HG02610 (cell line): Measurements from ENCODE around the gene RYR2.

ENCODE experiments used
- ATAC-seq: cut with Tn5 transposase; IDR thresholded peaks from one replicate; pipeline ENCODE4 v1.9.1; 2021; ENCODE audit warnings: mild to moderate bottlenecking, moderate library complexity; ENCODE audit not compliant: unreplicated experiment

RYR2 gene

GRCh38 chr1:237041795-237042525 is at the start of gene RYR2:
Gene RYR2, plus strand, starts transcription at chr1:237042184. Its CDS starts 338 bp downstream, at chr1:237042522.
- no peak for ATAC-seq

GRCh38 chr1:236992449-236992848 is 49.5 kb upstream of the RYR2 start:
- ATAC-seq, result no peak

GRCh38 chr1:236994450-236994849 is 47.5 kb upstream of the RYR2 start:
- ATAC-seq, result no peak

- no peak for ATAC-seq
Measured at GRCh38 chr1:236997361-236997760, 44.6 kb upstream of the RYR2 start.

GRCh38 chr1:236997882-236998281 is 44.1 kb upstream of the RYR2 start:
- no peak for ATAC-seq

- no peak for ATAC-seq
Measured at GRCh38 chr1:236998546-236998945, 43.4 kb upstream of the RYR2 start.

- ATAC-seq, result no peak
Measured at GRCh38 chr1:237000191-237000590, 41.8 kb upstream of the RYR2 start.

DNA sequence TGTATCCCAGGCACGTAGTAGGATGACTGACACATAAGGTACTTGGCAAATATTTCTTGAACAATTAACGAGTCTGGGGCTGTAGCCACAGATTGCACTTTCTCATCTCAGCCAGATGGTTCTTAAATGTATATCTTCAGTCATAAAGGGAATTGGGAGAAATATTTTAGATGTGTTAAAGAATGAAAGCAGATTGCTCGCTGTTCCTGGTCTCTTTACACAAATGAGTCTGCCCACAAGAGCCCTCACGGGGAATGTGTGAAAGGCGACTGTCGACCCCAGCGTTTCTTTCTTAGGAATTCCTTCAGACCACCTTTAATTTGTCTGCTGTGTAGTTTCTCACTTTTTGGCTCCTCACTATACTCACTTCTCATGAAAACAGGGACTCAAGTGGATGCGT is 38.5 kb upstream of the RYR2 start:
- no peak for ATAC-seq

GRCh38 chr1:237004116-237004515 is 37.9 kb upstream of the RYR2 start, which contains the start of gene MT1HL1:
Gene MT1HL1, minus strand, starts transcription at chr1:237004441. Its CDS starts 69 bp downstream, at chr1:237004372.
- no peak for ATAC-seq

DNA sequence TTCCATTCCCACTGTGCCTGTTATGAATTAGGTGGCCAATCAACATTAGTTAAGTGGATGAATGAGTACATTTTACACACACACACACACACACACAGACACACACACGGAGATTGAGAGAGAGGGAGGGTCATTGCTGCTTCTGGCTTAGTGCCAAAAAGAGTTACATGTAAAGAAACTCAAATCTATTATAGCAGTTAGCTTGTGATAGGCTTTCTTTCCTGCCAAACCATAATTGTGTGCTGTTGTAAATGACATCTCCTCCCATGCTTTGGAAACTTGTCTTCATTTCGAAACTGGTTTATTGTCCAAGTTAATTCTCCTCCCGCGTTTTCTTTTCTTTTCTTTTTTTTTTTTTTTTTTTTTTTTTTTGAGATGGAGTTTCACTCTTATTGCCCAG is 36.3 kb upstream of the RYR2 start:
- ATAC-seq, result no peak

DNA sequence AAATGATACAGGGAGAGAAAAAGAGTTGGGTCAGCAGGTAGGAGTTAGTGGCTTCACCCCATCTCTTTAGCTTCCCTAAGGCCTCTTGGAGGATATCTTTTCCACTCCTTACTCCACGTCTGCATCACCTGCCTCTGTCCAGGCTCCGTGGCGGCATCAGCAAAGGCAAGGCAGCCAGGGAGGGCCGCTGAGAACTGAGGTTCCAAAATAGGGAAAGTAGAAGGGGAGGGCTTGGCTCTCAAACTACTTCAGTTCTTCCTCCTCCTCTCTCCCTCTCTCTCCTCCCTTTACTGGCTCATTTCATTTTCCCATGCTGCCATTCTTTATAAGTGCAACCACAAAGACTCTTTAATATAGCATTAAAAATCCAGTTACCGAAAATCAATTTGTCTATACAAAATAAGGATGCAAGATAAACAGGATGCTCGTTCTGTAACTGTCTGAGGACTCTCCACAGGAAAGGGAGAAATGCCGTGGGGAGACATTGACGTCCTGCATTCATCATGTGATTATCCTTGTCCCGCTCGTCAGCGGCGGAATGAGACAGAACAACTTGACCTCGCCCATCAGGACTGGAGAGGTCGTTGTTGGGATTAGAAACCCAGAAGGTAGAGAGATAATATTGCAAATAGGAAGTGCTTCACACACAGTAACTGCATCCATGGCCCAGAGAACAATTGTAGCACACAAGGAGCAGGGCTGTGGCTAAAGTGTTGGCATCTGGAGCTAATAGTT is 34.7 kb upstream of the RYR2 start:
- ATAC-seq, result no peak

DNA sequence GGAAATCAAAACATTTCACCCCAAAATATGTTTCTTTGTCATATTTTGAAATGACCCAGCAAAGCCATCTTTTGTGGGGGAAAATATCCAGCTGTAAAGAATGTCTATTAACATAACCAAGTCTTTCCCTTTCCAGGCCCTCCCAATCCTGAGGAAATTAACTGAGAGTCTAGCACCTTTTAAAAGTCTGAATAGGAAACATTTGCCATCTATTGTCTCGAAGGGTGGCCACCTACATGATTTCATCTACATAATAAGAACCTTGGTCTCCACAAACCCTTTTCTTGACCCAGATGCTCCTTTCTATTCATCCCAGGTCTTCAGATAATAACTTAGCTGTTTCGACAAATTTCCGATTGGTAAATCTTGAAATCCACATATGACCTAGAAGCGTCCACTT is 32.4 kb upstream of the RYR2 start:
- no peak for ATAC-seq

GRCh38 chr1:237011432-237011831 is 30.6 kb upstream of the RYR2 start:
- ATAC-seq, result no peak

DNA sequence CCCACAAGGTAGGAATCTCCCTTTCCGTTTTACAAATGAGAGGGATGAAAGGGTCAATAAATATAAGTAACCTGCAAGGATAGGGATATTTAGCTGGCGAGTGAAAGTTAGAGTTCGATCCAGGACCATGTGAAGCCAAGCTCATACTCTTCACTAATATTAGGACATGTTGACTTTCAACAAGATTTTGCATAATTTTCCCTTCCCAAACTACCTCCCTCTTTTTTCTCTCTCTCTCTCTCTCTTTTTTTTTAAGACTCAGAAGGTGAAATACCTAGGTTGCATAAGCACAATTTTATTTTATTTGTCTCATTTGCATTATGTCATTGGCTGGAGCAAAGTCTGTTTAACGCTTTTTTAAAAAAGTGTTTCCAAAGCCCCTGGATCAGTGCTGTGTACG is 29.6 kb upstream of the RYR2 start:
- no peak for ATAC-seq

- no peak for ATAC-seq
Measured at GRCh38 chr1:237012788-237013383, 29.1 kb upstream of the RYR2 start.

DNA sequence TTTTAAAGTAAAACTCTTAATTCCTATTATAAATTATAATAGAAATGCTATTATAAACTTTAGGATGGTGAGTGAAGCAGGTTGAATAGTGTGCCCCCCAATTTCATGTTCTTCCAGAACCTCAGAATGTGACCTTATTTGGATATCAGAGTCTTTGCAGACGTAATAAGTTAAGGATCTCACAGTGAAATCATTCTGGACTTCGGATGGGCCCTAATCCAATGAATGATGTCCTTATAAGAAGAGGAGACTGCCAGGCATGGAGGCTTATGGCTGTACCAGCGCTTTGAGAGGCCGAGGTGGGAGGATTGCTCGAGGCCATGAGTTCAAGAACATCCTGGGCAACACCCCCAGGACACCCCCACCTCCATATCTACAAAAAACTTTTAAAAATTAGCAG is 28.4 kb upstream of the RYR2 start:
- ATAC-seq, result no peak

- ATAC-seq, result no peak
Measured at GRCh38 chr1:237016626-237017025, 25.4 kb upstream of the RYR2 start.

GRCh38 chr1:237018896-237019295 is 23.1 kb upstream of the RYR2 start:
- ATAC-seq, result no peak

DNA sequence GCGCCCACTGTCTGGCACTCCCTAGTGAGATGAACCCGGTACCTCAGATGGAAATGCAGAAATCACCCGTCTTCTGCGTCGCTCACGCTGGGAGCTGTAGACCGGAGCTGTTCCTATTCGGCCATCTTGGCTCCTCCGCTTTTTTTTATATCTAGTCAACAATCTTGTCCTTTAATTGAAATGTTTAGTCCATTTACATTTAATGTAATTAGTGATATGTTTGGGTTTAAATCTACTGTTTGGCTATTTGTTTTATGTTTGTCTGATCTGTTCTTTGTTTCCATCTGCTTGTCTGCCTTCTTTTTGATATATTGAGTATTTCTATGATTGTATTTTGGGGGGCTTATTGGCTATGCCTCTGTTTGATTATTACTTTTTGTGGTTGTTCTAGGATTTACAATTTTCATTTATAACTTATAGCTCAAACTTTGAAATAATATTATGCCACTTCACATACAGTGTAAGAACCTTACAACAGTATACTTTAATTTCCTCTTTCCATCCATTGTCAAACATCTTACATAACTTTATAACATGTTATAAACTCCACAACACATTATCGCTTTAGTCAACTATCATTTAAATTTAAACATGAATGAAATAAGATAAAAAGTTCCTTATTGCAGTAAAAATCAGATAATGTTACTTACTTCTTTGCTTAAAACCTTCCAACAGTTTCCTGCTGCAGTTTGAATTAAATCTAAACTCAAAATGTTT is 16.5 kb upstream of the RYR2 start:
- ATAC-seq, result no peak

- no peak for ATAC-seq
Measured at GRCh38 chr1:237029240-237029639, 12.7 kb upstream of the RYR2 start.

GRCh38 chr1:237029850-237030535 is 12.0 kb upstream of the RYR2 start:
- ATAC-seq, result no peak
